Right kidney (tissue), 1 donor: Measurements from ENCODE around the gene HTR3E.
"Not testable (repeated sequence)": the region's sequence is repeated elsewhere in the genome, so short reads cannot be mapped to it uniquely, and the experiment has no call there.

Experiments used
- DNase-seq: peaks from one replicate; pipeline ENCODE4 v3.0.0-alpha.2; 2016

HTR3E gene

GRCh38 chr3:184110316-184110725 is 13.5 kb downstream of the HTR3E start:
- DNase-seq: no peak

GRCh38 chr3:184116017-184116416 is 19.2 kb downstream of the HTR3E start:
- DNase-seq: no peak

GRCh38 chr3:184117636-184118035 is 20.8 kb downstream of the HTR3E start:
- DNase-seq: no peak

- DNase-seq: not testable (repeated sequence)
Measured at GRCh38 chr3:184121031-184121430, 24.2 kb downstream of the HTR3E start.

- DNase-seq: no peak
Measured at GRCh38 chr3:184126006-184126405, 29.1 kb downstream of the HTR3E start.

- no peak for DNase-seq
Measured at GRCh38 chr3:184129012-184129411, 32.1 kb downstream of the HTR3E start.

- DNase-seq: no peak
Measured at GRCh38 chr3:184132945-184133344, 36.1 kb downstream of the HTR3E start.

GRCh38 chr3:184133840-184134745 is 37.2 kb downstream of the HTR3E start:
- peak; percentile 77 for DNase-seq

GRCh38 chr3:184134746-184135148 is 37.9 kb downstream of the HTR3E start:
- no peak for DNase-seq

- DNase-seq: peak; percentile 90
Measured at GRCh38 chr3:184135149-184135910, 38.5 kb downstream of the HTR3E start, which contains the start of gene EIF2B5. EIF2B5 (plus strand) TSS chr3:184135358; CDS start chr3:184135386, 28 bp downstream.

- no peak for DNase-seq
Measured at GRCh38 chr3:184135911-184136260, 39.0 kb downstream of the HTR3E start.

GRCh38 chr3:184140436-184140835 is 43.6 kb downstream of the HTR3E start:
- no peak for DNase-seq

- DNase-seq: no peak
Measured at GRCh38 chr3:184142199-184142598, 45.3 kb downstream of the HTR3E start.

- DNase-seq: no peak
Measured at GRCh38 chr3:184143327-184143726, 46.5 kb downstream of the HTR3E start.

- DNase-seq: no peak
Measured at GRCh38 chr3:184144505-184144904, 47.6 kb downstream of the HTR3E start.

- peak; percentile 32 for DNase-seq
Measured at GRCh38 chr3:184145111-184145524, 48.3 kb downstream of the HTR3E start.

GRCh38 chr3:184145751-184146270 is 48.9 kb downstream of the HTR3E start:
- DNase-seq: no peak

GRCh38 chr3:184148076-184148475 is 51.2 kb downstream of the HTR3E start:
- no peak for DNase-seq

- DNase-seq: no peak
Measured at GRCh38 chr3:184149123-184149522, 52.3 kb downstream of the HTR3E start.

GRCh38 chr3:184149770-184150169 is 52.9 kb downstream of the HTR3E start:
- not testable (repeated sequence) for DNase-seq

- DNase-seq: peak; percentile 82
Measured at GRCh38 chr3:184154885-184155643, 58.2 kb downstream of the HTR3E start, which contains the start of gene DVL3. DVL3 (plus strand) TSS chr3:184155377; CDS start chr3:184155636, 259 bp downstream.
